Right lobe of liver (tissue), 6 donors: ENCODE data around the gene CELF2. TPM values are rescaled to one million over a fixed set of nuclear protein-coding genes. Genes with fewer than 3 reads are reported as not detected.
"Not testable (repeated sequence)": the region's sequence is repeated elsewhere in the genome, so short reads cannot be mapped to it uniquely, and the experiment has no call there.

Experiments used
- ATAC-seq, 4 donors: fragments of 200-7000 bp; cut with Tn5 transposase; one replicate each; pipeline ENCODE4 v1.9.1; 2020; ENCODE audit warnings: mild to moderate bottlenecking in 4 of 4, moderate library complexity in 4 of 4
- DNase-seq, 3 donors: peaks; one replicate each; pipeline ENCODE4 v3.0.0-alpha.2; 2020
- H3K27ac ChIP-seq, 3 donors: fragments of 200-600 bp; one replicate each; pipeline ENCODE4 v1.8.0; 2022
- H3K27me3 ChIP-seq, 2 donors: fragments of 200-600 bp; one replicate each; pipeline ENCODE4 v1.8.0; 2022
- H3K36me3 ChIP-seq, 4 donors: fragments of 200-600 bp; sonication (generic) in 1 of 4; one replicate each; pipeline versions ENCODE4 v1.5.1 to v1.8.0; 2017 to 2022; ENCODE audit warnings: control low read depth in 1 of 4
- H3K4me1 ChIP-seq, 4 donors: fragments of 200-600 bp; sonication (generic) in 1 of 4; one replicate each; pipeline versions ENCODE4 v1.5.1 to v1.8.0; 2017 to 2022; ENCODE audit warnings: control low read depth in 1 of 4
- H3K4me3 ChIP-seq, 3 donors: fragments of 200-600 bp; one replicate each; pipeline ENCODE4 v1.8.0; 2022
- H3K9me3 ChIP-seq, 4 donors: fragments of 200-600 bp; sonication (generic) in 1 of 4; one replicate each; pipeline versions ENCODE4 v1.5.1 to v1.8.0; 2017 to 2022; ENCODE audit warnings: control low read depth in 1 of 4
- POLR2A ChIP-seq: fragments of 450-650 bp; IDR thresholded peaks from one replicate; pipeline ENCODE4 v1.6.1; 2017; ENCODE audit warnings: antibody characterized with exemption, mild to moderate bottlenecking
- WGBS: methylation state at CpG from one replicate; pipeline ENCODE4 v1.1.6; 2018; ENCODE audit warnings: low coverage, low lambda C conversion rate; ENCODE audit not compliant: insufficient coverage; ENCODE audit errors: missing lambda C conversion rate; 5-methylcytosine and 5-hydroxymethylcytosine counted together
- intact Hi-C, 2 donors: fragments of 100-400 bp; cut with DNase I; formaldehyde crosslinking; loops; one replicate each; pipeline versions ENCODE4 v1.11.2 to v1.14.1; 2022
- total RNA-seq, 6 experiments: library from RNA; depleted of rRNA in 2 of 6; stranded (reverse); fragments of >200 nt in 2 of 6; fragmentation: NEBNext Ultra II Directional in 3 of 6; extraction: Animal tissue kit (Norgen Biotek cat#: 25700) in 3 of 6; gene quantifications; one replicate each; pipeline versions ENCODE4 v1.1.0 to v1.2.4, GENCODE V29; 2016 to 2023
- TF ChIP-seq, protein P1 (sequence below), 4 donors: fragments of 200-600 bp in 3 of 4; fragments of 450-650 bp in 1 of 4; IDR thresholded peaks; one replicate each; pipeline versions ENCODE4 v1.5.1 to v1.8.0; 2016 to 2022; ENCODE audit warnings: antibody characterized with exemption in 4 of 4, mild to moderate bottlenecking in 2 of 4
- donor health status: DM: no; HTN: yes; CAD: no.
- donor health status: DM: no; HTN: no; CAD: no.
- donor health status: DM: no; HTN: no; CAD: no.
- donor health status: DM: no; HTN: yes; CAD: no.
- donor health status: DM: no; HTN: yes; CAD: no.

Gene CELF2
- total RNA-seq, 6 experiments from 2014 or later: 2.4 to 6.2 (median 3.7) TPM

DNA sequence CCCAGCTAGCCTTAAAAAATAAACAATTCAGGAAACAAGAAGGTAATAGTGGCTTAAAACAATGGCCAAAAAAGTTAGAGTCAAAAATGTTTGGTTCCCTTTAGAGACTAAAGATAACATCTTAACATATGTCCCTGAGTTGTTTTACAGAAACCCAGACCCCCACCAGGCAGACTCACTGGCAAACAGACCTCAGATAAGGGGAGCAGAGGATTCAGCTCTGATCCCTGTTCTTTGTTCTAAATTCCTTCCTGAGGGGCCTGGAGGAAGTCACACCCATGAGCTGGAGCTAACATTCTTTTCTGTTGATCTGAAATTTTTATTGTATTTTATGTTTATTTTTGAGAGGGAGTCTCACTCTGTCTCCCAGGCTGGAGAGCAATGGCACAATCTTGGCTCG is 346.6 kb downstream of the CELF2 start:
- no peak for ATAC-seq
- Histone ChIP-seq H3K4me3 (no peak overlapping the region), H3K9me3 (no peaks in the 10 kb centered on the region), H3K36me3 (no peaks in the 10 kb centered on the region), H3K27me3 (no peaks in the 10 kb centered on the region), H3K4me1 (no peaks in the 10 kb centered on the region), H3K27ac (no peak overlapping the region)
- no peak for DNase-seq
- intact Hi-C loops: no loop called here
- no peak for TF ChIP-seq POLR2A
- TF ChIP-seq, protein P1, sequence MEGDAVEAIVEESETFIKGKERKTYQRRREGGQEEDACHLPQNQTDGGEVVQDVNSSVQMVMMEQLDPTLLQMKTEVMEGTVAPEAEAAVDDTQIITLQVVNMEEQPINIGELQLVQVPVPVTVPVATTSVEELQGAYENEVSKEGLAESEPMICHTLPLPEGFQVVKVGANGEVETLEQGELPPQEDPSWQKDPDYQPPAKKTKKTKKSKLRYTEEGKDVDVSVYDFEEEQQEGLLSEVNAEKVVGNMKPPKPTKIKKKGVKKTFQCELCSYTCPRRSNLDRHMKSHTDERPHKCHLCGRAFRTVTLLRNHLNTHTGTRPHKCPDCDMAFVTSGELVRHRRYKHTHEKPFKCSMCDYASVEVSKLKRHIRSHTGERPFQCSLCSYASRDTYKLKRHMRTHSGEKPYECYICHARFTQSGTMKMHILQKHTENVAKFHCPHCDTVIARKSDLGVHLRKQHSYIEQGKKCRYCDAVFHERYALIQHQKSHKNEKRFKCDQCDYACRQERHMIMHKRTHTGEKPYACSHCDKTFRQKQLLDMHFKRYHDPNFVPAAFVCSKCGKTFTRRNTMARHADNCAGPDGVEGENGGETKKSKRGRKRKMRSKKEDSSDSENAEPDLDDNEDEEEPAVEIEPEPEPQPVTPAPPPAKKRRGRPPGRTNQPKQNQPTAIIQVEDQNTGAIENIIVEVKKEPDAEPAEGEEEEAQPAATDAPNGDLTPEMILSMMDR (IDR thresholded peaks at IDR 0.05): no peak
- WGBS: 100% methylated on average over 1 of the region's 1 CpG

DNA sequence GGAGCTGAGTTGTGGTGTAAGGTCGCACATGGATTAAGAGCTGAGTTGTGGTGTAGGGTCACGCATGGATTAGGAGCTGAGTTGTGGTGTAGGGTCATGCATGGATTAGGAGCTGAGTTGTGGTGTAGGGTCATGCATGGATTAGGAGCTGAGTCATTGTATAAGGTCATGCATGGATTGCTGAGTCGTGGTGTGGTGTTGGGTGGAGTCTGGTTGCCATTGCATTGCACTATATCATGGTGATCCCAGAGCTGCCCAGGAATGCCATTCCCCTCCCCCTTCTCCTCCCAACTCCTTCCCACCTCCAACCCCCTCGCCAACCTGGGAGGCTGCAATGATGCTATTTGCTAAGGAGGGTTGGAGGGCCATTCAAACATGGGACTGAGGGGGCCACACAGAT is 349.2 kb downstream of the CELF2 start:
- H3K4me3 ChIP-seq, H3K4me1 ChIP-seq, H3K36me3 ChIP-seq, ATAC-seq, intact Hi-C loops, H3K27ac ChIP-seq, DNase-seq, H3K9me3 ChIP-seq, H3K27me3 ChIP-seq: not testable (repeated sequence)
- whole genome bisulfite sequencing: 60% methylated on average over 2 of the region's 4 CpGs

DNA sequence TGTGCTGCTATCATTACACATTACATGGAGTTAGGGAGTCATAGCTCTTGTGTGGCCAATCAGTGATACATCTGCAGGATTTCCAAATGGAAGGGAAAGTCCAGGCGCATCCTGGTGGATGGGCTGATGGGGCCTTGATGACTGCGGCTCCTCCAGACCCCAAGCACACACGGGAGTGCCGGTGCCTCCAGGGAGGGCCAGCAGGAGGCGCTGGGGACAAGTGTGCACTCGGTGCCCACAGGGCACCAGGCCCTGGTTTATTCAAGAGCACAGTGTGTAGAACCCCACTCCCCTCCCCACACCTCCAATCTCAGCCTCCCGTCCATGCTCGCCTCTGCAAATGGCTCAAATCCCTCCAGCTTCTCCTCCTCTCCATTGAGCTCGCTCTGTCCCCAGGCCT is 349.8 kb downstream of the CELF2 start:
- intact Hi-C loops: no loop called here
- no peaks in the 10 kb centered on the region for H3K36me3 ChIP-seq
- no peaks in the 10 kb centered on the region for H3K4me1 ChIP-seq
- H3K4me3 ChIP-seq: no peak overlapping the region
- H3K27me3 ChIP-seq: no peaks in the 10 kb centered on the region
- 87% methylated on average over 4 of the region's 9 CpGs for WGBS
- H3K27ac ChIP-seq: no peak overlapping the region
- no peaks in the 10 kb centered on the region for H3K9me3 ChIP-seq
- TF ChIP-seq, protein P1 (IDR thresholded peaks at IDR 0.05): no peak
- no peak for TF ChIP-seq POLR2A
- no peak for DNase-seq
- peak in 1 of 4 donors; percentile 46 for ATAC-seq

DNA sequence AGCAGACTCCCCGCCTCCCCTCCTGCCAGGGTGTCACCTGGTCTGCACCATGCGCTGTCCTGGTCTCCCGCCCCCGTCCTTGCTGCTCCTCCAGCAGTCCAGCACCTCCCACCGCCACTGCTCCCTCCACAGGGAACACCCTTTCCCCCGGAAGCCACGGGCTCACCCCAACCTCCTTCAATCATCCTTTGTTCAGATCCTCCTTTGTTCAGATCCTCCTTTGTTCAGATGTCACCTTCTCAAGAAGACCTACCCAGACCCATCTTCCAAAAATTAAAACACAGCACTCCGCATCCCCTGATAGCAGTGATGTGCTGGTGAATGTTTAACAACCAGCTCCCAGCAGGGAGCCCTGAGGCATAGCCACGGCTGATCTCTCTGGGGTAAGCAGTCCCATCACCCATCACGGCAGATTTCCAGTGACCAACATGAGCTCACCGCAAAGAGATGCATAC is 356.1 kb downstream of the CELF2 start:
- H3K4me3 ChIP-seq: no peak overlapping the region
- peak in 1 of 4 donors; percentile 23 for ATAC-seq
- no peaks in the 10 kb centered on the region for H3K4me1 ChIP-seq
- no peaks in the 10 kb centered on the region for H3K36me3 ChIP-seq
- H3K27me3 ChIP-seq: no peaks in the 10 kb centered on the region
- H3K27ac ChIP-seq: no peak overlapping the region
- intact Hi-C loops: no loop called here
- DNase-seq: no peak
- TF ChIP-seq, protein P1 (IDR thresholded peaks at IDR 0.05): no peak
- no peak for TF ChIP-seq POLR2A
- 55% methylated on average over 11 of the region's 11 CpGs for WGBS
- H3K9me3 ChIP-seq: no peaks in the 10 kb centered on the region

DNA sequence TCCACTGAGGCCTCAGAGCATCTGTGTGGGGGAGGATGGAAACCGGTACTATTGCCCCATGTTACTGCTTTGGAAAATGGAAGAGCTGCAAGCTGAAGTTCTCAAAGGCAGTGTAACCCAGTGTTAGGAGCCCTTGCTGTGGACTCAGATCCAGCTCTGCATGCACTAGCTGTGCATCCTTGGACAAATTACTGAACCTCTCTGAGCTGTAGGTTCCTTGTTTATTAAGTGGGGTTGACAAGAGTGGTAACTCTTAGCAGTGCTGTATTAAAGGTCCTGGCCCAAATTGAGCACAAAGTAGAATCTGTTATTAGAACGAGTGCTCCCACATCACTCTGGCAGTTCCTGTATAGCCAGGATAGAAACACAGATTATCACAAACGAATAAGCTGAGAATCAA is 359.6 kb downstream of the CELF2 start:
- no peak for TF ChIP-seq POLR2A
- TF ChIP-seq, protein P1 (IDR thresholded peaks at IDR 0.05): no peak
- 86% methylated on average over 1 of the region's 3 CpGs for WGBS
- intact Hi-C loops: no loop called here

More for the DNA sequence above, 359.6 kb downstream of the CELF2 start:
- ATAC-seq: no peak
- no peak for DNase-seq
- Histone ChIP-seq H3K9me3 (no peaks in the 10 kb centered on the region), H3K36me3 (no peaks in the 10 kb centered on the region), H3K27ac (no peak overlapping the region), H3K4me3 (no peak overlapping the region), H3K4me1 (no peaks in the 10 kb centered on the region), H3K27me3 (no peaks in the 10 kb centered on the region)
